PC-9 (cell line): Measurements from ENCODE around the gene PCID2. TPM values are rescaled to one million over a fixed set of nuclear protein-coding genes. Genes with fewer than 3 reads are reported as not detected.
"Not testable (repeated sequence)": the region's sequence is repeated elsewhere in the genome, so short reads cannot be mapped to it uniquely, and the experiment has no call there.

Source experiments
- BruUV-seq: library from RNA; stranded (reverse); fragments of 400-500 nt; replicated peaks from 2 replicates; lab custom pipeline; 2021; lab: Mats Ljungman, UMichigan
- CTCF ChIA-PET: fragments of 300-600 bp; sonication (Branson Sonifier 250); formaldehyde crosslinking; loops from one replicate; lab custom pipeline; 2022; ENCODE audit warnings: antibody characterized with exemption; lab: Charles Lee
- POLR2A ChIA-PET: fragments of 300-600 bp; sonication (Branson Sonifier 250); formaldehyde crosslinking; loops from one replicate; lab custom pipeline; 2022; ENCODE audit warnings: antibody characterized with exemption; ENCODE audit not compliant: unreplicated experiment; lab: Charles Lee
- DNase-seq, 2 experiments: peaks; one replicate each; pipeline versions ENCODE4 v3.0.0 to v3.0.0-alpha.2; 2015 to 2022; ENCODE audit warnings: mixed read lengths in 1 of 2
- H2AFZ ChIP-seq: fragments of 200-600 bp; sonication (generic); 2 replicates; pipeline ENCODE4 v1.8.1; 2017; ENCODE audit warnings: antibody characterized with exemption
- H3F3A ChIP-seq: fragments of 200-600 bp; sonication (generic); 2 replicates; pipeline ENCODE4 v1.8.1; 2017; ENCODE audit warnings: antibody characterized with exemption, mild to moderate bottlenecking, low read depth; ENCODE audit not compliant: insufficient read depth
- H3K27ac ChIP-seq: fragments of 200-600 bp; sonication (generic); 2 replicates; pipeline ENCODE4 v1.6.1; 2016; ENCODE audit warnings: mixed run types
- H3K27me3 ChIP-seq: fragments of 200-600 bp; sonication (generic); 2 replicates; pipeline ENCODE4 v1.6.1; 2016; ENCODE audit warnings: low read depth, mixed run types; ENCODE audit not compliant: insufficient read depth
- H3K36me3 ChIP-seq: fragments of 200-600 bp; sonication (generic); 2 replicates; pipeline ENCODE4 v1.6.1; 2016; ENCODE audit warnings: low read depth, mixed run types
- H3K4me1 ChIP-seq: fragments of 200-600 bp; sonication (generic); replicated peaks from 2 replicates; pipeline ENCODE4 v1.6.1; 2016; ENCODE audit warnings: mixed run types; ENCODE audit not compliant: insufficient read depth
- H3K4me2 ChIP-seq: fragments of 200-600 bp; sonication (generic); 2 replicates; pipeline ENCODE4 v1.6.1; 2017; ENCODE audit warnings: mixed run types
- H3K4me3 ChIP-seq: fragments of 200-600 bp; sonication (generic); 2 replicates; pipeline ENCODE4 v1.6.1; 2016; ENCODE audit warnings: mixed run types
- H3K79me2 ChIP-seq: fragments of 200-600 bp; sonication (generic); 2 replicates; pipeline ENCODE4 v1.6.1; 2017; ENCODE audit warnings: low read depth, mixed run types
- H3K9me2 ChIP-seq: fragments of 200-600 bp; sonication (generic); 2 replicates; pipeline ENCODE4 v1.8.1; 2017; ENCODE audit warnings: mild to moderate bottlenecking; ENCODE audit not compliant: insufficient read depth
- H3K9me3 ChIP-seq: fragments of 200-600 bp; sonication (generic); 2 replicates; pipeline ENCODE4 v1.8.1; 2016; ENCODE audit warnings: low read depth; ENCODE audit not compliant: insufficient read depth
- H4K20me1 ChIP-seq: fragments of 200-600 bp; sonication (generic); 2 replicates; pipeline ENCODE4 v1.8.1; 2017; ENCODE audit not compliant: insufficient read depth
- EZH2 ChIP-seq: fragments of 200-600 bp; sonication (generic); IDR thresholded peaks from 2 replicates; pipeline ENCODE4 v1.8.0; 2017; ENCODE audit warnings: antibody characterized with exemption, low read depth
- intact Hi-C: fragments of 100-400 bp; cut with micrococcal nuclease; formaldehyde crosslinking; loops from one replicate; pipeline ENCODE4 v1.10.0; 2022; ENCODE audit not compliant: unreplicated experiment
- total RNA-seq: library from RNA; stranded (reverse); gene quantifications from 2 replicates; pipeline ENCODE4 v1.2.3, GENCODE V29; 2021
- TF ChIP-seq, protein P1 (sequence below): fragments of 200-600 bp; sonication (generic); conservative IDR thresholded peaks from 2 replicates; pipeline ENCODE4 v1.6.1; 2017; ENCODE audit warnings: mixed run types, antibody characterized with exemption, mild to moderate bottlenecking, moderate library complexity

PCID2 gene
- total RNA-seq, 1 experiment from 2014 or later: 71.8 TPM

DNA sequence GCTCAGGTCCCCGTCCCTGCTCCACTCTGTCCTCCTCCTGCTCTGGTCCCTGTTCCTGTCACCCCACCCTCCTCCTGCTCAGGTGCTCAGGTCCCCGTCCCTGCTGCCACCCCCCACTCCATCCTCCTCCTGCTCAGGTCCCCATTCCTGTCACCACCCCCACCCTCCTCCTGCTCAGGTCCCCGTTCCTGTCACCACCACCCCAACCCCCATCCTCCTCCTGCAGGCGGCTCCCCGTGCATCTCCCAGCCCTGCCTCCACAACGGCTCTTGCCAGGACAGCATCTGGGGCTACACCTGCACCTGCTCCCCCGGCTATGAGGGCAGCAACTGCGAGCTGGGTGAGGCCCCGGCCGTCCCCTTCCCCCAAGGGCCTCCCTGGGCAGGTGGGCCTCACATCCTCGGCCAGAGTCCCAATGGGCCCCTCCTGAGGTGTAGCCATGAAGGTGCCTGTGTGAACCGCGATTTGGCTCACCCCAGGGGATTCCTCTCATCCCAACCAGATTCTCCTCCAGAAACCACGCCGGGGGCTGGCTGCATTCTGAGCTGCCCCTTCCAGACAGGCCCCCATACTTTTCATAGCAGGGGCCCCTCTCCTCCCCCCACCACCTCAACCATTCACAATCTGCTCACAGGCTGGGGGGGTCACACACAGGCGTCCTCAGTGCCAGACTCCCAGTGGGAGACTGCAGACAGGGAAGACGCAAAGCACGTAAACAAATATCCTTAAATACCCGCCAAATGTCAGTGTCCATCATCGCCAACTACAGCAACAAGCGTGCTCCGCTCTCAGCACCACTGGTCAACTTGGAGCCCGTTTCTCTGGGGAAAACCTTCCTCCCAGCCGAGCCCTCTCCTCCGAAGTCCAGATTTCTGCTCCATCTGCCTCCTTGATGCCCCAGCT lies 45.4 kb downstream of the PCID2 start:
- Histone ChIP-seq H3K9me2 (no peaks in the 10 kb centered on the region), H4K20me1 (no peaks in the 10 kb centered on the region), H3K9me3 (no peaks in the 10 kb centered on the region), H2AFZ (no peak overlapping the region), H3K4me2 (no peak overlapping the region), H3F3A (no peaks in the 10 kb centered on the region; the same call in 1 of the 2 replicates), H3K79me2 (no peaks in the 10 kb centered on the region), H3K27me3 (peaks cover 21% of the 10 kb centered on the region), H3K4me3 (no peak overlapping the region), H3K36me3 (no peaks in the 10 kb centered on the region; the same call in 1 of the 2 replicates), H3K27ac (no peak overlapping the region), H3K4me1 (no peaks in the 10 kb centered on the region)
- DNase-seq: no peak
- TF ChIP-seq, protein P1, sequence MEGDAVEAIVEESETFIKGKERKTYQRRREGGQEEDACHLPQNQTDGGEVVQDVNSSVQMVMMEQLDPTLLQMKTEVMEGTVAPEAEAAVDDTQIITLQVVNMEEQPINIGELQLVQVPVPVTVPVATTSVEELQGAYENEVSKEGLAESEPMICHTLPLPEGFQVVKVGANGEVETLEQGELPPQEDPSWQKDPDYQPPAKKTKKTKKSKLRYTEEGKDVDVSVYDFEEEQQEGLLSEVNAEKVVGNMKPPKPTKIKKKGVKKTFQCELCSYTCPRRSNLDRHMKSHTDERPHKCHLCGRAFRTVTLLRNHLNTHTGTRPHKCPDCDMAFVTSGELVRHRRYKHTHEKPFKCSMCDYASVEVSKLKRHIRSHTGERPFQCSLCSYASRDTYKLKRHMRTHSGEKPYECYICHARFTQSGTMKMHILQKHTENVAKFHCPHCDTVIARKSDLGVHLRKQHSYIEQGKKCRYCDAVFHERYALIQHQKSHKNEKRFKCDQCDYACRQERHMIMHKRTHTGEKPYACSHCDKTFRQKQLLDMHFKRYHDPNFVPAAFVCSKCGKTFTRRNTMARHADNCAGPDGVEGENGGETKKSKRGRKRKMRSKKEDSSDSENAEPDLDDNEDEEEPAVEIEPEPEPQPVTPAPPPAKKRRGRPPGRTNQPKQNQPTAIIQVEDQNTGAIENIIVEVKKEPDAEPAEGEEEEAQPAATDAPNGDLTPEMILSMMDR: no peak
- no peak for TF ChIP-seq EZH2
- no TSS peak for BruUV-seq
- intact Hi-C loops: no loop called here
- CTCF ChIA-PET: no interaction called here
- POLR2A ChIA-PET: no interaction called here

DNA sequence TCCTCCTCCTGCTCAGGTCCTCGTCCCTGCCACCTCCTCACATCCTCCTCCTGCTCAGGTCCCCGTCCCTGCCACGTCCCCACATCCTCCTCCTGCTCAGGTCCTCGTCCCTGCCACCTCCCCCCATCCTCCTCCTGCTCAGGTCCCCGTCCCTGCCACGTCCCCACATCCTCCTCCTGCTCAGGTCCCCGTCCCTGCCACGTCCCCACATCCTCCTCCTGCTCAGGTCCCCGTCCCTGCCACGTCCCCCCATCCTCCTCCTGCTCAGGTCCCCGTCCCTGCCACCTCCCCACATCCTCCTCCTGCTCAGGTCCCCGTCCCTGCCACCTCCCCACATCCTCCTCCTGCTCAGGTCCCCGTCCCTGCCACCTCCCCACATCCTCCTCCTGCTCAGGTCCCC lies 46.5 kb downstream of the PCID2 start:
- H4K20me1 ChIP-seq, H3K36me3 ChIP-seq, H3K79me2 ChIP-seq, H3F3A ChIP-seq, H3K4me1 ChIP-seq, BruUV-seq, intact Hi-C loops, CTCF ChIA-PET, H3K9me2 ChIP-seq, DNase-seq, H3K4me3 ChIP-seq, H3K4me2 ChIP-seq, POLR2A ChIA-PET, H3K9me3 ChIP-seq, H2AFZ ChIP-seq, H3K27ac ChIP-seq: not testable (repeated sequence)
- peaks cover 25% of the 10 kb centered on the region for H3K27me3 ChIP-seq

DNA sequence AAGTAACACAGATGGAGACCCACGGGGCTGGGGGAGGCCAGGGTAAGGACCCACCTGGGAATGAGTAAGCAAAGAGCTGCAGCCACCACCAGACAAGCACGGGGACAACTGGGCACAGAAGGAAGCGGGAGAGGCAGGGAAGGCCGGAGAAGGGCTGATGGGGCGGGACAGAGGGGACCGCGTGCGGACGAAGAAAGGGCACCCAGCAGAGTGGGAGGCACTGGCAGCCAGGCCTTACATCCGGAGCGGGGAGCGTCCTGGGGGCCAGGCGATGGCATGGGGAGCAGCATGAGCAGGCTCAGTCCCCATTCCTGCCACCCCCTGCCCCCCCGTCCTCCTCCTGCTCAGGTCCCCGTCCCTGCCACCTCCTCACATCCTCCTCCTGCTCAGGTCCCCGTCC lies 47.0 kb downstream of the PCID2 start:
- Histone ChIP-seq H3K9me2 (no peaks in the 10 kb centered on the region), H3K4me2 (no peak overlapping the region), H3K27ac (no peak overlapping the region), H3K27me3 (peaks cover 25% of the 10 kb centered on the region), H3K4me3 (no peak overlapping the region), H2AFZ (no peak overlapping the region), H3K79me2 (no peaks in the 10 kb centered on the region), H3K9me3 (no peaks in the 10 kb centered on the region), H3K4me1 (no peaks in the 10 kb centered on the region), H3F3A (no peaks in the 10 kb centered on the region; the same call in 1 of the 2 replicates), H3K36me3 (no peaks in the 10 kb centered on the region), H4K20me1 (no peaks in the 10 kb centered on the region)
- DNase-seq: no peak
- intact Hi-C loops: no loop called here
- ChIA-PET CTCF (no interaction called here), POLR2A (no interaction called here)
- no TSS peak for BruUV-seq
- TF ChIP-seq, protein P1: no peak
- no peak for TF ChIP-seq EZH2
